ENCODE data around the gene DIDO1. TPM values are rescaled to one million over a fixed set of nuclear protein-coding genes. Genes with fewer than 3 reads are reported as not detected.

DIDO1 gene
- total RNA-seq, 2 donors from 2014 or later: 63.8 to 80.4 TPM

- Histone ChIP-seq H3K27ac (peak overlapping the region; percentile 80 to 92), H3K4me3 (peak overlapping the region; percentile 59), H3K9me3 (no peaks in the 10 kb centered on the region), H3K27me3 (replicated peaks; ENCODE audit: insufficient read depth) (no peaks in the 10 kb centered on the region), H3K4me1 (ENCODE audit: control insufficient read depth in 1 of 2, low read depth in 2 of 2) (peaks cover 20 to 27% of the 10 kb centered on the region in 2 donors), H3K36me3 (peaks cover 10% of the 10 kb centered on the region)
- TF ChIP-seq, protein P1, sequence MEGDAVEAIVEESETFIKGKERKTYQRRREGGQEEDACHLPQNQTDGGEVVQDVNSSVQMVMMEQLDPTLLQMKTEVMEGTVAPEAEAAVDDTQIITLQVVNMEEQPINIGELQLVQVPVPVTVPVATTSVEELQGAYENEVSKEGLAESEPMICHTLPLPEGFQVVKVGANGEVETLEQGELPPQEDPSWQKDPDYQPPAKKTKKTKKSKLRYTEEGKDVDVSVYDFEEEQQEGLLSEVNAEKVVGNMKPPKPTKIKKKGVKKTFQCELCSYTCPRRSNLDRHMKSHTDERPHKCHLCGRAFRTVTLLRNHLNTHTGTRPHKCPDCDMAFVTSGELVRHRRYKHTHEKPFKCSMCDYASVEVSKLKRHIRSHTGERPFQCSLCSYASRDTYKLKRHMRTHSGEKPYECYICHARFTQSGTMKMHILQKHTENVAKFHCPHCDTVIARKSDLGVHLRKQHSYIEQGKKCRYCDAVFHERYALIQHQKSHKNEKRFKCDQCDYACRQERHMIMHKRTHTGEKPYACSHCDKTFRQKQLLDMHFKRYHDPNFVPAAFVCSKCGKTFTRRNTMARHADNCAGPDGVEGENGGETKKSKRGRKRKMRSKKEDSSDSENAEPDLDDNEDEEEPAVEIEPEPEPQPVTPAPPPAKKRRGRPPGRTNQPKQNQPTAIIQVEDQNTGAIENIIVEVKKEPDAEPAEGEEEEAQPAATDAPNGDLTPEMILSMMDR (IDR thresholded peaks at IDR 0.05): no peak
- no peak for ATAC-seq (ENCODE audit: insufficient number of reproducible peaks, low FRiP score, low read depth)
- DNase-seq (ENCODE audit: low spot score): no peak
Measured at GRCh38 chr20:62952968-62953838, 26.9 kb upstream of the DIDO1 start.

GRCh38 chr20:62952373-62952967, 26.2 kb upstream of the DIDO1 start, which contains the start of gene SLC17A9:
Gene SLC17A9, plus strand, starts transcription at chr20:62952709. Its CDS starts 122 bp downstream, at chr20:62952831.
- H3K4me3 ChIP-seq: peak within 1 kb of the TSS; percentile 59
- no peaks in the 10 kb centered on the region for H3K27me3 ChIP-seq (replicated peaks; ENCODE audit: insufficient read depth)
- TF ChIP-seq, protein P1 (IDR thresholded peaks at IDR 0.05): no peak
- H3K4me1 ChIP-seq (ENCODE audit: control insufficient read depth in 1 of 2, low read depth in 2 of 2): peaks cover 20 to 27% of the 10 kb centered on the region in 2 donors
- peak within 1 kb of the TSS; percentile 80 to 92 for H3K27ac ChIP-seq
- DNase-seq (ENCODE audit: low spot score) (peak; percentile 28), ATAC-seq (ENCODE audit: insufficient number of reproducible peaks, low FRiP score, low read depth) (no peak)
- no peaks in the 10 kb centered on the region for H3K9me3 ChIP-seq
- H3K36me3 ChIP-seq: peaks cover 15% of the 10 kb centered on the region

- Histone ChIP-seq H3K27ac (peak overlapping the region in 1 of 2 donors; percentile 33), H3K36me3 (peaks cover 15% of the 10 kb centered on the region), H3K4me3 (peak overlapping the region; percentile 59), H3K9me3 (no peaks in the 10 kb centered on the region), H3K4me1 (ENCODE audit: control insufficient read depth in 1 of 2, low read depth in 2 of 2) (peaks cover 20 to 32% of the 10 kb centered on the region in 2 donors), H3K27me3 (replicated peaks; ENCODE audit: insufficient read depth) (no peaks in the 10 kb centered on the region)
- TF ChIP-seq, protein P1 (IDR thresholded peaks at IDR 0.05): no peak
- no peak for DNase-seq (ENCODE audit: low spot score)
- no peak for ATAC-seq (ENCODE audit: insufficient number of reproducible peaks, low FRiP score, low read depth)
Measured at GRCh38 chr20:62951896-62952372, 25.6 kb upstream of the DIDO1 start.

DNA sequence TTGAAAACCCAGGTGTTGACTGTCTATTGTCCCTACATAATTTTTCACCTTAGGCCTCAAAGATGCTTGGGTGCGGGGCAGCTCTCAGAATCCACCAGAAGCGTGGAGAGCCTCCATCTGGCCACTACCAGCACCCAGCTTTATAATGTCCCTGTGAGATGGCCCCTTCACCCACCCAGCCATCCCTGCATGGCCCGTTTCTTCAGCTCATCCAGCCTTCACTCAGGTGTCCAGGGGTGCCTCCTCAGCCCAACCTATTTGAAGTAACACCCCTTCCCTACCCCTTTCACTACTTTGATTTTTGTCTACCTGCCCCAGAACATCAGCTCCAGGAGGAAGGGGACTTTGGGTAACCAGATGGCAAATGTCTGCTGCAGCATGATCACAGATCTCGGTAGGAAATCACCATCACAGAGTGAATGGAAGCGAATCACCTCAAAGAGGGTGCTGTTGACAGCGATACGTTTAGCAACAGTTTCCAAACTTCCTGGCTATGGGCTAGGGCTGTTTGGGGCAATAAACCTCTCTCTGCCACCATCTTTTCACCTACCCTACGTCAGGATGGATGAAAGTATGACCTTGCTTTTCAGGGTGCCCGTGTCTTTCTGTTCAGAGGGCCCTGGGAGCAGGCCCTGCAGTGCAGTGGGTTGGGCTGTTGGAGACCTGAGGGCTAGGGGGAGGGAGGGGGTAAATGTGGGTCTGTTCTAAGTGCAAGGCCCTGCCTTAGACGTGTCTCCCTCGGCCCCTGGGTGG, 25.0 kb upstream of the DIDO1 start:
- Histone ChIP-seq H3K4me1 (ENCODE audit: control insufficient read depth in 1 of 2, low read depth in 2 of 2) (peaks cover 20 to 32% of the 10 kb centered on the region in 2 donors), H3K27me3 (replicated peaks; ENCODE audit: insufficient read depth) (no peaks in the 10 kb centered on the region), H3K36me3 (peaks cover 18% of the 10 kb centered on the region), H3K4me3 (no peak overlapping the region), H3K9me3 (no peaks in the 10 kb centered on the region), H3K27ac (no peak overlapping the region)
- DNase-seq (ENCODE audit: low spot score) (no peak), ATAC-seq (ENCODE audit: insufficient number of reproducible peaks, low FRiP score, low read depth) (no peak)
- TF ChIP-seq, protein P1 (IDR thresholded peaks at IDR 0.05): no peak

Data from thoracic aorta (tissue), 2 donors.